CD4-positive, alpha-beta T cell (primary cell): ENCODE measurements around the gene PBX1. TPM values are rescaled to one million over a fixed set of nuclear protein-coding genes. Genes with fewer than 3 reads are reported as not detected.

Source experiments
- ATAC-seq: fragments of 200-7000 bp; cut with Tn5 transposase; one replicate; pipeline ENCODE4 v1.10.0; 2022; ENCODE audit warnings: mild to moderate bottlenecking; ENCODE audit not compliant: poor library complexity
- CTCF ChIA-PET: fragments of 350-600 bp; sonication (Branson Sonifier 250); formaldehyde crosslinking; loops from one replicate; lab custom pipeline; 2021; ENCODE audit warnings: antibody characterized with exemption, inconsistent platforms; lab: Charles Lee
- POLR2A ChIA-PET: fragments of 350-600 bp; sonication (Branson Sonifier 250); formaldehyde crosslinking; loops from one replicate; lab custom pipeline; 2021; ENCODE audit warnings: antibody characterized with exemption, inconsistent platforms; lab: Charles Lee
- DNase-seq, 14 experiments: peaks; one replicate each; pipeline ENCODE4 v3.0.0-alpha.2; 2013 to 2020; ENCODE audit warnings: mixed read lengths in 2 of 14
- H3K27ac ChIP-seq, 2 donors: one replicate each; pipeline versions ENCODE4 v1.5.1 to v1.7.0; 2013; ENCODE audit warnings: low read length in 2 of 2, low read depth in 1 of 2, mild to moderate bottlenecking in 1 of 2
- H3K27me3 ChIP-seq, 2 experiments: 1 replicate in 1 of 2; 2 replicates in 1 of 2; pipeline versions ENCODE4 v1.6.1 to v1.7.0; 2013; ENCODE audit warnings: low read length in 2 of 2, control low read depth in 1 of 2, mild to moderate bottlenecking in 1 of 2, moderate library complexity in 1 of 2; ENCODE audit not compliant: insufficient read depth in 2 of 2, control insufficient read depth in 1 of 2
- H3K36me3 ChIP-seq: one replicate; pipeline ENCODE4 v1.6.1; 2013; ENCODE audit warnings: low read length, control low read depth; ENCODE audit not compliant: insufficient read depth
- H3K4me1 ChIP-seq: one replicate; pipeline ENCODE4 v1.6.1; 2013; ENCODE audit warnings: low read length, control low read depth; ENCODE audit not compliant: insufficient read depth
- H3K4me3 ChIP-seq: one replicate; pipeline ENCODE4 v1.5.1; 2013; ENCODE audit warnings: mild to moderate bottlenecking, low read length, moderate library complexity
- H3K9me3 ChIP-seq, 2 experiments: 1 replicate in 1 of 2; 2 replicates in 1 of 2; pipeline versions ENCODE4 v1.6.1 to v1.7.0; 2013; ENCODE audit warnings: low read length in 2 of 2, mild to moderate bottlenecking in 2 of 2, control low read depth in 1 of 2, moderate library complexity in 1 of 2; ENCODE audit not compliant: control insufficient read depth in 1 of 2, insufficient read depth in 1 of 2
- H3K27ac Mint-ChIP-seq: one replicate; pipeline ENCODE4 v1.8.0; 2020; ENCODE audit warnings: mixed read lengths
- H3K27me3 Mint-ChIP-seq: one replicate; pipeline ENCODE4 v1.8.0; 2021; ENCODE audit warnings: mixed read lengths
- H3K36me3 Mint-ChIP-seq: one replicate; pipeline ENCODE4 v1.8.0; 2021; ENCODE audit warnings: low read depth, mixed read lengths
- H3K4me1 Mint-ChIP-seq: one replicate; pipeline ENCODE4 v1.8.0; 2021; ENCODE audit warnings: low read depth, mixed read lengths
- H3K4me3 Mint-ChIP-seq: one replicate; pipeline ENCODE4 v1.8.0; 2020; ENCODE audit warnings: mild to moderate bottlenecking, mixed read lengths
- H3K9me3 Mint-ChIP-seq: one replicate; pipeline ENCODE4 v1.8.0; 2020; ENCODE audit warnings: mixed read lengths
- CTCF ChIP-seq: fragments of 200-600 bp; IDR thresholded peaks from one replicate; pipeline ENCODE4 v1.8.0; 2022; ENCODE audit warnings: antibody characterized with exemption, mild to moderate bottlenecking
- intact Hi-C, 2 experiments: fragments of 100-400 bp; cut with DNase I in 1 of 2; cut with micrococcal nuclease in 1 of 2; formaldehyde crosslinking; loops; one replicate each; pipeline versions ENCODE4 v1.15.1 to v1.9.0; 2023 to 2025; cut with DNase I, micrococcal nuclease
- total RNA-seq, 174 experiments: library from RNA in 2 of 174; stranded (reverse) in 2 of 174; gene quantifications; one replicate each; pipeline ENCODE4 v1.2.3 and lab custom pipeline; 2021 to 2026

Gene PBX1
- total RNA-seq, 2 experiments from 2014 or later = 0.64 to 0.96 TPM

GRCh38 chr1:164562061-164562460, 3.1 kb downstream of the PBX1 start:
- H3K27me3 Mint-ChIP-seq = peaks cover 36% of the 10 kb centered on the region
- H3K9me3 Mint-ChIP-seq = peaks cover 3% of the 10 kb centered on the region
- ATAC-seq = no peak

GRCh38 chr1:164562511-164562910, 3.5 kb downstream of the PBX1 start:
- intact Hi-C loops = no loop called here
- H3K27ac ChIP-seq = no peak overlapping the region
- peaks cover 34% of the 10 kb centered on the region for H3K27me3 Mint-ChIP-seq
- no peak overlapping the region for H3K27ac Mint-ChIP-seq
- H3K9me3 Mint-ChIP-seq = peaks cover 3% of the 10 kb centered on the region
- peaks cover 0 to 26% of the 10 kb centered on the region in 2 experiments for H3K27me3 ChIP-seq
- ChIA-PET CTCF (no interaction called here), POLR2A (no interaction called here)
- H3K4me3 ChIP-seq = no peak overlapping the region
- peaks cover 0 to 4% of the 10 kb centered on the region in 2 experiments for H3K9me3 ChIP-seq
- no peak overlapping the region for H3K4me3 Mint-ChIP-seq
- no peaks in the 10 kb centered on the region for H3K4me1 ChIP-seq
- H3K36me3 Mint-ChIP-seq = no peaks in the 10 kb centered on the region
- no peak for TF ChIP-seq CTCF
- DNase-seq (no peak), ATAC-seq (no peak)
- H3K36me3 ChIP-seq = no peaks in the 10 kb centered on the region
- H3K4me1 Mint-ChIP-seq = peaks cover 21% of the 10 kb centered on the region

More at GRCh38 chr1:164562061-164562460, 3.1 kb downstream of the PBX1 start:
- H3K36me3 Mint-ChIP-seq = no peaks in the 10 kb centered on the region
- no peak for DNase-seq
- TF ChIP-seq CTCF = no peak
- H3K4me1 Mint-ChIP-seq = peaks cover 21% of the 10 kb centered on the region
- peaks cover 0 to 4% of the 10 kb centered on the region in 2 experiments for H3K9me3 ChIP-seq
- H3K36me3 ChIP-seq = no peaks in the 10 kb centered on the region
- no peak overlapping the region for H3K4me3 Mint-ChIP-seq
- no peaks in the 10 kb centered on the region for H3K4me1 ChIP-seq
- CTCF ChIA-PET = no interaction called here
- no peak overlapping the region for H3K27ac Mint-ChIP-seq
- POLR2A ChIA-PET = no interaction called here
- H3K27ac ChIP-seq = no peak overlapping the region
- peaks cover 0 to 28% of the 10 kb centered on the region in 2 experiments for H3K27me3 ChIP-seq
- no peak overlapping the region for H3K4me3 ChIP-seq
- intact Hi-C loops = no loop called here

- H3K4me3 ChIP-seq = no peak overlapping the region
- H3K36me3 ChIP-seq = no peaks in the 10 kb centered on the region
- no peaks in the 10 kb centered on the region for H3K36me3 Mint-ChIP-seq
- no peaks in the 10 kb centered on the region for H3K4me1 ChIP-seq
- H3K27ac ChIP-seq = no peak overlapping the region
- H3K9me3 Mint-ChIP-seq = peaks cover 3% of the 10 kb centered on the region
- TF ChIP-seq CTCF = no peak
- no peak overlapping the region for H3K27ac Mint-ChIP-seq
- DNase-seq (no peak), ATAC-seq (no peak)
- no peak overlapping the region for H3K4me3 Mint-ChIP-seq
- peaks cover 21% of the 10 kb centered on the region for H3K4me1 Mint-ChIP-seq
- ChIA-PET CTCF (no interaction called here), POLR2A (no interaction called here)
- peaks cover 29% of the 10 kb centered on the region for H3K27me3 Mint-ChIP-seq
- H3K9me3 ChIP-seq = peaks cover 0 to 4% of the 10 kb centered on the region in 2 experiments
- intact Hi-C loops = no loop called here
- peaks cover 0 to 20% of the 10 kb centered on the region in 2 experiments for H3K27me3 ChIP-seq
These were observed 4.0 kb downstream of the PBX1 start for GRCh38 chr1:164562947-164563520.
